DMS53 (cell line): Measurements from ENCODE around the gene MAPT.
"Not testable (repeated sequence)": the region's sequence is repeated elsewhere in the genome, so short reads cannot be mapped to it uniquely, and the experiment has no call there.

Experiments
- DNase-seq: peaks from one replicate; lab custom pipeline; 2025; lab: John Stamatoyannopoulos, UW

Gene MAPT

DNA sequence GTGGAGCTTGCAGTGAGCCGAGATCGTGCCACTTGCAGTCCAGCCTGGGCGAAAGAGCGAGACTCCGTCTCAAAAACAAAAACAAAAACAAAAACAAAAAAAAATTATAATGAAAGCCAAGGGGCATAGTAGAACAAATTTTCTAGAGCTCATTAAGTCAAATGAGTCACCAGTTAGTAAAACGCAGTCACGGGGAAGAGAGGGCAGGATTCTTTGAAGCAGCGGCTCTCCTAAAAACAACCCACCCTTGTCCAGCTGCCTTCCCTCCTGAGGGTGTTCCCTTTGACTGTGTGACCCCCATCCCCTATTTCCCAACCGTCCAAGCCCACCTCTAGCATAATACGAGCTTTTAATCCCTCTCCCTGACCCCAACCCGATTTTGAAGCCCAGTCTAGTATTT lies 60.6 kb downstream of the MAPT start:
- DNase-seq: no peak

- no peak for DNase-seq
Observed at GRCh38 chr17:45955326-45955725, 61.0 kb downstream of the MAPT start.

DNA sequence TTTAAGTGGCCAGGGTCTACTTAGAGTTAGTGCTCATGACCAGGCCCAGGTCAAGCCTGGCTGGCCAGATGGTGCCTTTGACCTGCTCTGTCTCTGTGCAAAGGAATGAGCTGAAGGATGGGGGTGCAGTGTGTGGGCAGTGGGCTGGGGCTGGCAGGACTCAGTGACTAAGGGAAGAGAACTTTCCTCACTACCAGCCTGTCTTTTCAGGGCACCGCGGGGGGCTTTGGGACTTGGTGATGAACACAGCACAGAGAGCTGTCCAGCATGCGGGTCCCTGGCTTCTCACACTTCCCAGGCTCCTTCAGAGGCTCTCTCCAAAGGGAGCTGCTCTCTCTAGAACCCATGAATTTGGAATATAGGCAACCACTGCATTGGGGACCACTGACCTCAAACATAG lies 61.7 kb downstream of the MAPT start:
- DNase-seq: no peak

GRCh38 chr17:45956746-45957145 lies 62.4 kb downstream of the MAPT start:
- DNase-seq: not testable (repeated sequence)

DNA sequence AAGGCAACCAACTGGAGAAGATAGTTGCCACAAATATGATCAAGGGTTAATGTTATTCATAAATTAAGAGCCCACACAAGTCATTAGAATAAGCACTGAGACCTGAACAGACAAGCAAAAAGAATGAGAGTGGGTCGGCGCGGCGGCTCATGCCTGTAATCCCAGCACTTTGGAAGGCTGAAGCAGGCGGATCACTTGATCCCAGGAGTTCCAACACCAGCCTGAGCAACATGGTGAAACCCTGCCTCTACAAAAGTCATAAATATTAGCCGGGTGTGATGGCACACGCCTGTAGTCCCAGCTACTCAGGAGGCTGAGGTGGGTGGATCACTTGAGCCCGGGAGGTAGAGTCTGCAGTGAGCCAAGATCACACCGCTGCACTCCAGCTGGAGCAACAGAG lies 64.0 kb downstream of the MAPT start:
- DNase-seq: no peak

DNA sequence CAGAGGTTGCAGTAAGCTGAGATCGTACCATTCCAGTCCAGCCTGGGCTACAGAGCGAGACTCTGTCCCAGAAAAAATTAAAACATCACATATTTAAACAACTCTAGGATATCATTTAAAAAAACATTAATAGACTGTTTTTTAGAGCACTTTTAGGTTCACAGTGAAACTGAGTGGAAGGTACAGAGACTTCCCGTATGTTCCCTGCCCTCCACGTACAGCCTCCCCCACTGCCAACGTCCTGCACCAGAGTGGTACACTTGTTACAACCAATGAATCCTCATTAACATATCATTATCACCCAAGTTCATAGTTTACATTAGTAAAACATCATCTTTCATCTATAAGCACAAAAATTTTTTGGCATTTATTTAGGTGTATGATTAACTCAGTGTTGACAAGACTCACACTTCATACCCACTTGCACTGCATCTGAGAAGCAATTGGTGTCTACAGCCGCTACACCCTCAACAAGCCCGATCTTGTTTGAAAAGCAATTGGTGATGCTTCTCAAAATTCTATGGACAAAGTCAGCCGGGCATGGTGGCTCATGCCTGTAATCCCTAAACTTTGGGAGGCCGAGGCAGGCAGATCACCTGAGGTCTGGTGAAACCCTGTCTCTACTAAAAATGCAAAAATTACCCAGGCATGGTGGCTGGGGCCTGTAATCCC lies 64.8 kb downstream of the MAPT start:
- no peak for DNase-seq

DNA sequence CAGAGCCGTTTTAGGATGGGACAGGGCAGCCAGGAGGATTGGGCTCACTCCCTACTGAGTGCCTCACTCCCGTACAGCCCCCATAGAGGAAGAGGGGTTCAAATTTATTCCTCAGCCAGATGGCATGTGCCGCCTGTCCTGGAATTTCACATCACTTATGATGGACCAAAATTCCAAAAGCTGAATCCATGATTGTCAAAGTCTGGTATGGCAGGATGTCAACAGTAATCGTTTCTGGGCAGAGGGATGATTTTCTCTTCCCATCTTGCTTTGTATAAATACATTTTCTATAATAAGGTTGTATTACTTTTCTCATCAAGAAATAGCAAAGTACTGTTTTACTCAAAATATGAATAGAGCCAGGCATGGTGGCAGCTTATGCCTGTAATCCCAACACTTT lies 66.0 kb downstream of the MAPT start:
- no peak for DNase-seq

GRCh38 chr17:45961206-45961605 lies 66.9 kb downstream of the MAPT start:
- DNase-seq: no peak

- DNase-seq: no peak
Observed at GRCh38 chr17:45962221-45962972, 68.0 kb downstream of the MAPT start.

DNA sequence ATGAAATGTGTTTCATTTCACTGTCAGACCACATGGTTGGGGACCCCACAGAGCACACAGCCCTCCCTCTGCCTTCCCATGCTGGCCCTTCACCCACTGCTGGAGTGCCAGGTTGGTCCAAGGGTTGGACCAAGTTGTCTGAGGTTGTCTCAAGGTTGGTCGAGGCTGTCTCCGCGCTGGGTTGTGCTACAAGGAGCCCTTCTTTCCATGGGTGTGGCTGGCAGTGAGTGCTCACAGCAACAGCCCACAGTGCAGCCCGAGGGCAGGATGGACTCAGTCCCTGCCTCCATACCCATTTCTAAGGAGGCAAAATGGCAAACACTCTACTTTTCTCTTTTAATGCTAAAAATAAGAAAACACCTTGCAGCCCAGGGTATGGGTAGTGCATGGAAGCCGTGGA lies 68.9 kb downstream of the MAPT start:
- DNase-seq: no peak

DNA sequence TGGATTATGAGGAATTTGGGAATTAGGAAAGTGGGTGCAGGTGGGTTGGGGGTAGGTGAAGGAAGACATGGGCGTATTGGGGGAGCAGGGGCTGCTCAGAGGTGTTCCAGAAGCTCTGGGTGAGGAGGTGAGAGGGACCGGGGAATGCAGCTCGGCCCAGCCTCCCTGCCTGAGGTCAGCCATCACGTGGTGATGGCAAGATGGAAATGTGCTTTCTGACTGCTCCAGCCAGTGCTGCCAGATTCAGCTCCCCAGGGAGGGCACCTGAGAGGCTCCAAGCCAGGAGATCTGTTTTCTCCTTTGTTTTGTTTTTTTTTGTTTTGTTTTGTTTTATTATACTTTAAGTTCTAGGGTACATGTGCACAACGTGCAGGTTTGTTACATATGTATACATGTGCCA lies 69.5 kb downstream of the MAPT start:
- no peak for DNase-seq

DNA sequence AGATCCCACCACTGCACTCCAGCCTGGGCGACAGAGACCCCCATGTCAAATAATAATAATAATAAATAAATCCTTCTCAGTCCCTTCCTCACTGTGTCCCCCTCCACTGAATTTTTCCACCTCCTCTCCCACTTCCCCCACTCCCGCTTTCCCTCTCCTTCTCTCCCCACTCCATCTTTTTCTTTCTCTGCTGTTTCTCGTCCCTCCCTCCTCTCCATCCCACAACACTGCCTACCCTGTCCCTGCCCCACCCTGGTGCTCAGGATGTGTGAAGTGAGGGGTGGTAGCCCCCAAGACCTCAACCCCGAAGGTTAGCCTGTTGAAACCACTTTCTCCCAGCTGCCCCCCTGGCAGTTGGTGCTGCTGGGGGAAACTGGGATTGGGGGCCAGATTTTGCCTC lies 70.3 kb downstream of the MAPT start:
- DNase-seq: no peak

DNA sequence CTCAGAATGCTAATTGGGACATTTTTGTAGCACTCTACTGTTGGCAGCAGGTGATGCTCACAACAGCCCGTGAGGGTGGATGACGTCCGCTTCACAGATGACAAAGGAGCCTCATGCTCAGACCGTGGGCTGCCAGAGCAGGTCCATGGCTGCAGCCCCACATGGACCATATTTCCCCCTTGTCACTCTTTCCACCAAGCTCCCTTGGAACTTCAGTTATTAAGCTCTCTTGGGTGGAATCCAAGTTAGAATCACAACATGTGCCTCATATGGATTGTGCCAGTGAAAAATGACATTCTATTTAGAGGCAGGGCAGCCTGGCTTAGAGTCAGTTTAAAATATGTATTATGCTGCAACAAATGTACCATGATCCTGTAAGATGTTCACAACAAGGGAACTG lies 71.5 kb downstream of the MAPT start:
- DNase-seq: no peak

GRCh38 chr17:45966606-45967280 lies 72.4 kb downstream of the MAPT start:
- no peak for DNase-seq

DNA sequence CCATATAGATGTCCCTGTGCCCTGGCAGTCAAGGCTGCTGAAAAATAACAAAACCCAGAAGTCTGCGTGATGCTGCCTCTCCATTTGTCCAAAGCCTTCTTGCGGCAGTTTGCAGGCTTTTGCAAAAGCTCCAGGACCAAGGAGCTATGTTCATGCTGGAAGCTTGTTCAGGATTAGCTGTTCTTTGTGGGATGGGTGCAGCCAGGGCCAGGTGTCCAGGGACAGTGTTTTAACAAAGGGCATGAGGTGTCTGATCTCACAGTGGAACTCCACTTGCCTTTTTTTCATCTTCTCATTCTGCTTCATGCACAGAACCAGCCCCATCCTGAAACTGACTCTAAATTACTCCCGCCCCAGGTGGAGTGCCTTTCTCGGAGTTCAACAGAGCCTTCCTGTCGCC lies 73.0 kb downstream of the MAPT start:
- DNase-seq: no peak

GRCh38 chr17:45968732-45969131 lies 74.4 kb downstream of the MAPT start:
- no peak for DNase-seq

- DNase-seq: no peak
Observed at GRCh38 chr17:45969726-45970125, 75.4 kb downstream of the MAPT start.

DNA sequence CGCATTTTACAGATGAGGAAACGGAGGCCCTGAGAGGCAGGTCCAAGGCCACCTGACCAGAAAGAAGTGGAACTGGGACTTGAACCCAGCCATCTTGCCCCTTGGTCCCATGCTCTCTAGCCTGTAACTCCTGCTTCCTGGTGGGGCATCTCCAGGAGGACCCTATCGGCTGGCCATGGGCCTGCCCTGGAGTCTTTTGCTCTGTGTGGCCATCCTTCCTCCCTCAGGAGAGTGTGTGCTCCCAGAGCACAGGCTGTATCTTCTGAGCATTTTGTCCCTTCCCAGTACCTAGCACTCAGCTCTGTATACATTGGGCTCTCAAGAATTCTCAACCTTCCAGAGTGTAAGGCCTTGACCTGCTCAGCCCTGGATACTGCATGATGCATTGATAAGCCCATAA lies 76.3 kb downstream of the MAPT start:
- DNase-seq: no peak

- no peak for DNase-seq
Observed at GRCh38 chr17:45971698-45972141, 77.4 kb downstream of the MAPT start.

- DNase-seq: no peak
Observed at GRCh38 chr17:45972531-45972930, 78.2 kb downstream of the MAPT start.

GRCh38 chr17:45973099-45973780 lies 78.9 kb downstream of the MAPT start:
- no peak for DNase-seq
